HG03103 (cell line): ENCODE measurements around the gene LAGE3.
"Not testable (repeated sequence)": the region's sequence is repeated elsewhere in the genome, so short reads cannot be mapped to it uniquely, and the experiment has no call there.

Experiments used
- ATAC-seq: cut with Tn5 transposase; IDR thresholded peaks from one replicate; pipeline ENCODE4 v1.9.1; 2021; ENCODE audit warnings: low read depth; ENCODE audit not compliant: unreplicated experiment

LAGE3 gene

DNA sequence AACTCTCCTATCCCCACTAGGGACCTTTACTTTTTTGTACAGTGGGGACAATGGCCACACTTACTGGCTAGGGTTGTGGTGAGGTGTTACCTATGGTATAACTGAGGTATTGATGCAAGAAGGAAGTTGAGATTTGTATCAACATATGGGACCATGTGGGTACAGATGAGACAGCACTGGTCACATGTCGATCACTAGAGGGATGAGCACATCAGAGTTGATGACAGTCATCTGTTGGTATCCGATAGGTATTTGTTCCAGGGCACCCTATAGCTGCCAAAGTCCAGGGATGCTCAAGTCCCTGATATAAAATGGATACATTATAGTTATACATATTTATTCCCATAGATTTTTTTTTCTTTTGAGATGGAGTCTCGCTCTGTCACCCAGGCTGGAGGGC lies 23.9 kb upstream of the LAGE3 start:
- no peak for ATAC-seq

DNA sequence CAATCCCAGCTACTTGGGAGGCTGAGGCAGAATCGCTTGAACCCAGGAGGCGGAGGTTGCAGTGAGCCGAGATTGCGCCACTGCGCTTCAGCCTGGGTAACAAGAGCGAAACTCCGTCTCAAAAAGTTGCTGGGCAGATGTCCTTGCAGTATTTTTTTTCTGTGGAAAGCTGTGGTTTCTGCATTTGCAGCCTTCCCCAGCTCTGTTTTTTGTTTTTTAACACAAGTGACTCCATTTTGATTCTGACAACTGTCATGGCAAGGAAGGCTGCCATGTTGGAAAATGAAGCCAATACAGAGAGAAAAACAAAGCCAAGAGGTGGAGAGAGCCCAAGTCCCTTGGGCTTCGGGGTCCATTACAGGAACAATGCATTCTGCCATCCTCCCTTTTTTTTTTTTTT lies 23.0 kb upstream of the LAGE3 start:
- no peak for ATAC-seq

DNA sequence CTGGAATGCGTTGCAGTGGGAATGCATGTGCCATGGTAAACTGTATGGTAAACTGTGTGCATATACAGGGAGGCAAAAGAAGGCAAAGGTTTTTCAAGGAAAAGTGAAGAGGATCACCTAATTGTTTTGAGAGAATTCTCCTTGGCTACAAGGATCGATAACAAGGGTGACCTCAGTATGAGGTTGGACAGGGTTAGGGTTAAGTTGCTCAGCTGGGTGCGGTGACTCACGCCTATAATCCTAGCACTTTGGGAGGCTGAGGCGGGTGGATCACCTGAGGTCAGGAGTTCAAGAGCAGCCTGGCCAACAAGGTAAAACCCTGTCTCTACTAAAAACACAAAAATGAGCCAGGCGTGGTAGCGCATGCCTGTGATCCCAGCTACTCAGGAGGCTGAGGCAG lies 22.3 kb upstream of the LAGE3 start:
- not testable (repeated sequence) for ATAC-seq

DNA sequence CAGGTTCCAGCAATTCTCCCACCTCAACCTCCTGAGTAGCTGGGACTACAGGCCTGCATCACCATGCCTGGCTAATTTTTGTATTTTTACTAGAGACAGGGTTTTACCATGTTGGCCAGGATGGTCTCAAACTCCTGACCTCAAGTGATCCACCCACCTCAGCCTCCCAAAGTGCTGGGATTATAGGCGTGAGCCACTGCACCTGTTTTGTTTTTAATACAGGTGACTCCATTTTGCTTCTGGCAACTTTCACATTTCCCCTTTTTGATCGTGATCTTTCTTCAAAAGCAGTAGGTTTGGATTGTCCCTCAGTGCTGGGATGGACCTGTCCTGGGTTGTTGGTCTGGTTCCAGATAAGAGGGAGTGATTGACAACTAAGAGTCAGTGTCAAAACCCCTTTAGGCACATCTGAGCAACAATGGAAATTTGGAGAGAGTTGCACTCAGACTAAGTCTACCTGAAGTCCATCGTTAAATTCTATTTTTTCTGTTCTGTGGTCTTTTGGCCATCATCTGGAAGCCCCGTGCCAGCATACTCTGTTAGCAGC lies 17.6 kb upstream of the LAGE3 start:
- ATAC-seq, result not testable (repeated sequence)

DNA sequence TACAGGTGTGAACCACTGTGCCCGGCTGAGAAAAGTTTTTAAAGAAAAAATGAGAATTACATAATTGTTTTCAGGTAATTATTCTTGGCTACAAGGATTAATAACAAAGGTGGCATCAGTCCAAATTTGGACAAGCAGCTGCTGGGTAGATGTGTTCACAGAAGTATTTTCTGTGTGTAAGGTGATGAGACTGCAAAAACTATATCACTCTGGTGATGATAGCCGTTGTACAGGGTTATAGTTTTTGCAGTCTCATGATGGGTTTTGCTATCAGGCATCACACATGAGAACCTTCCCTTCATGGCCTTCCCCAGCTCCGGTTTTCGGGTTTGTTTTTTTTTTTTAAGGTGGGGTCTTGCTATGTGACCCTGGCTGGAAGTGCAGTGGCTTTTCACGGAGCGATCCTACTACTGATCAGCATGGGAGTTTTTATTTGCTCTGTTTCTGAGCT lies 16.4 kb upstream of the LAGE3 start:
- no peak for ATAC-seq

DNA sequence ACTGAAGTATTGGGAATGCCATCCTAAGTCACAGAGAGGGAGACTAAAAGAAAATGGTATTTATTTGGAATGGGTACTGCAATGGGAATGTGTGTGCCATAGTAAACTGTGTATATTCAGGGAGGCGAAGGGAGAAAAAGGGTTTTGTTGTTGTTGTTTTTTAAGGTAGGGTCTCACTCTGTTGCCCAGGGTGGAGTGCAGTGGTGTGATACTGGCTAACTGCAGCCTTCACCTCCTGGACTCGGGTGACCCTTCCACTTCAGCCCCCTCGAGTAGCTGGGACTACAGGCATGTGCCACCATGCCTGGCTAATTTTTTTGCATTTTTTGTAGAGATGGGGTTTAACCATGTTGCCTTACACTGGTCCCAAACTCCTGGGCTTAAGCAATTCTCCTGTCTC lies 15.6 kb upstream of the LAGE3 start:
- no peak for ATAC-seq

DNA sequence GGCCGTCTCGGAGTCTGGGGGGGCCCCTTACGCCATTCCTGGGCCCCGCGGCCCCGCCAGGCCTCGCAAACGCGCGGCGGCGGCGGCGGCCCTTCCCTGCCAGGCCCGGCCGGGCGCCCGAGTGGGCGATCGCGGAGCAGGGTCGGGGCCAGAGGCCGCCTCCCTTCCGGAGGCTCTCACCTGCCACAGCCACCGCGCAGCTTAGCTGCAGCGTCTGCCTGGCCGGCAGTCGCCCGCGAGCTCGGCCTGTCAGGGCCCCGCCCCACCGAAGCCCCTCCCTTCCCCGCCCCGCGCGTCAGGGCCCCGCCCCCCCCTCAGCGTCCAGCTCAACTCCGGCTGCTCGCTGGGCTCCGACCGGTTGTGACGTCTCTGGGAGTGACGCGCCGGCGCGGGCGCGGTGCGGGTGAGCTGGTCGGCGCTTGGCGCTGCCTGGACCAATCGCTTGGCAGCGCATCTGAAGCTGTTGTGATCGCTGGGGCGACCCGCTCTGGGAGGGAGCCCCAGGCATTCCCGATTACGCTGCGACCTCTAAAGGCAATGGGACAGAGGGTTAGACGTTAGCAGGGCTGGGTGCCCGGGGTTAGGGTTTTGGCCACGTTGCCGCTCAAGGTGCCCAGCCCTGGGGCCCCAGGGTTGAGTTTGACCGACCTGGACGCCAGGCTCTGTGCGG lies 11.5 kb upstream of the LAGE3 start, which contains the start of gene SLC10A3:
TSS of gene SLC10A3 (minus strand) at position 216 of the 670 bp plus-strand sequence. CDS start 1,689 bp downstream, outside the sequence.
- peak; percentile 62 for ATAC-seq

DNA sequence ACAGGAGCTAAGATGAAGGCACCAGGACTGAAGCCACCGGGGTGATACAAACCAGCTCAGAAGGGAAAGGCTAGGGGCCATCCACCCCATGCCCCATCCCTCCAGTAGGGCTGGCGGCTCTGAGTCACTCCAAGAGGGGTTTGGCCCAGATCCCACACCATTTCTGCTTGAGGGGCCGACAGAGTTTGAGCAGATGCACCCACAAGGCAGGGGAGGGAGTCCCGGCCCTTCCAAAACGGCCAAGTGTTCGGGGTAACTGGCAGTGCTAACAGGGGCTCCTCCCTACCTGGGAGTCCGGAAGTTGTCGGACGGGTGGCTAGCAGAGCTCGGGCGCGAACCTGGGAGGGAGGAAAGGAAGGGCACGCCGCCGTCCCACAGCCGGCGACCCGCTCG lies 10.9 kb upstream of the LAGE3 start:
- no peak for ATAC-seq

DNA sequence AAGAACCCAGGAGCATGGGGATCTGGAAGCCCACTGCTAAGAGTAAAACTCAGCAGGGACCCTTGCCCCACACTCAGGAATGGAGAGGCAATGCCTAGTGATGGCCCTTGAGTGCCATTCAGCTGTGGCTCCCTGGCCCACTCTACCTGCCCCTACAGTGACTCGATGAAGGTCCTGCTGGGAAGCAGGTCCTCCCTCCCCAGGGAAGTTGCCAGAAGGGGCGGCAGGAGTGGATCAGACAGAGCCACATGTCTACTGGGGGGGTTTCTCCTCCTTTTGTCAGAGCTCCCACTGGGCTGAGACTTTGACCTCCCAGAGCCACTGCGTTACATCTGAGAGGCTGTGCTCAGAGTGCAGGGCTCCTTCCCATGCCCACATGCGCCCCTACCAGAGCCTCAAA lies 10.1 kb upstream of the LAGE3 start:
- ATAC-seq, result no peak

DNA sequence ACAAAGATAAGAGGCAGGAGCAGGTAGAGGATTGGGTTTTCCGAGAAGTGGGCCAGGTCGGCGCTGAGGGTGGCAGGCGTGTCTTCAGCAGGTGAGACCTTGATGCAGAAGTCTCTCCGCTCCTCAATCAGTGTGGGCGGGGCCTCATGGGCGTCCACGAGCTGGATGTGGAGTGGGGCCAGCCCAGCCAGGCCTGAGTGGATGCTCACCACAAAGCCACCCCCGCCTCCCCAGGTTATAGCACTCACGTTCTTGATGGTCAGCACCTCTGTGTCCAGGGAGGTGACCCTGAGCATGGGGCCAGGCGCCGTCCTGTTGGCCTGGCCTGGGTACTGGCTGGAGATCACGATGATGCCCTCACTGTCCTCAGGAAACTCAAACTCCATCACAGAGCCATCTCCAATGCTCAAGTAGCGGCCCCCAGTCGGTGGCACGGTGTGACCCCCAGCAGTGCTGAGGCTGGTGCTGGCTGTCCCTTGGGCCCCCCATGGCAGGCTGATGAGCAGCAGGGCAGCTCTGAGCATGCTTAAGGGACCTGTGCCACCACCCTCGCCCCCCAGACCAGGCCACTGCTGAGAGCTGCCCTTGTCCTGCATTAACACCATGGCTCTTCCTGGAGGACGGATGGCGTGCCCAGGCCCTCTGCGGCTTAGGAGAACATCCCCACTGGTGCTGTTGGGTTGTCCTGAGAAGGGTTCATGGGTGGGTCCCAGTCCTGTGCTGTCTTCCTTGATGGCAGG lies 9.4 kb upstream of the LAGE3 start:
- no peak for ATAC-seq

DNA sequence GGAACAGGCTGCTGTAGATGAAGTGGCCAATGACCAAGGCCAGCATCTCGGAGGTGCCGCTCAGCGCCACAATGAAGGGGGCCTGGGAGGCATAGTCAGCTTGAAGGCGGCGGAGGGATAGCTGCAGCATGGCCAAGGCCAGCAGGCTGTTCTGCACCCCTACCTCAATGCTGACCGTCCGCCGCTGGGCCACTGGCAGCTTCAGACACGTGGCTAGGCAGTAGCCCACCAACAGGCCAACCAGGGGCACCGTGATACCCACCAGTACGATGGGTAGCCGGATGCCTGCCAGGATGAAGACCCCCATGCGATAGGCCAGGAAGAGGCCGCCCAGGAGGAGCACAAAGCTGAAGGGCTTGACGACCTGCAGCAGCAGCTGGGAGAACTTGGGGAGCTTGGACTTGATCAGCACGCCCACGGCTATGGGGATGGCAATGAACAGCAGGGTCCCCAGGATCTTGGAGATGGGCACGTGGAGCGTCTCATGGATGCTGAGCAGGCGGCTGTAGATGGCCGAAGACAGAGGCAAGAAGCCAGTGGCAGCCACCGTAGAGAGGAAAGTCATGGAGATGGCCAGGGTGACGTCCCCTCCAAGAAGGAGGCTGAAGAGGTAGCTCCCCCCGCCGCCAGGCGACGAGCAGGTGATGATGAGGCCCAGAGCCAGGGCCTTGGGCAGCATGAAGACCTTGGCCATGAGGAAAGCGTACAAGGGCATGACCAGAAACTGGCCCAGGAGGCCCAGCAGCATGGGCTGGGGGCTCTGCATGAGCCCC lies 8.6 kb upstream of the LAGE3 start:
- no peak for ATAC-seq

DNA sequence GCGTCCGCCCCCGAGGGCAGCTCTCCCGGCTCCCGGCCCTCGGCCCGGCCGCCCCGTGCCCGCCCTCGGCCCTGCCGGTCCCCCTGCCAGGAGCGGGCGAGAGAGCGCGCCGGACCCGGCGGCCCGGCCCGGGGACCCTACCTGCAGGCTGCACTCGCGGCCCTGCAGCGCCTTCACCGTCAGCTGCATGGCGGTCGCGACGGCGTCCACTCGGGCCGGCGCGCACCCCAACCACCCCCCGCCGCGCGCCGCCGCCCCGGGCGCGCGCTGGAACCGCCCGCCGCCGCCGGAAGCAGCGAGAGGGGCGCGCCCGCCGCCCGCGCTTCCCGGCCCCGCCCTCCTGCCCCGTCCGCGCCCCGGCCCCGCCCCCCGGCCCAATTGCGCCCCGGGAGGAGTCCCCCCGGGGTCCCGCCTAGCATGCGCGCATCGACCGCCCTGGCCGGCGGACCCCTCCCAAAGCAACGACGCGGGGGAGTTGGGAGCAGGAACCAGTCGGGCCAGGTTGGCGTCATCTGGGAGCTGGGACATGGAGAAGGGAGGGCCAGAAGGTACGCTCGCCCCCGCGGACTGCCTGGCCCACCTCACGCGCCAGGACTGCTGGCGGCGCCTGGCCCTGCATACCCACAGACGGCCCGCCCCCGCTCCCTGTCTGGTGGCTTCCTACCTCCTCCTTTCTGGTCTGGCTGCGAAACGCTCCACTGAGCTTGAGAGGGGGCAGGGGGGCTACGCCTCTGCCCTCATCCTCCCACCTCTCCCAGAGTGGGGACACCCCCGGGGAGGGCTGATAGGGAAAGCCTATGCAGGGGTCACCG lies 7.5 kb upstream of the LAGE3 start, which contains the start of gene UBL4A:
TSS of gene UBL4A (minus strand) at position 220 of the 812 bp plus-strand sequence. CDS start at position 189, 31 bp downstream.
- ATAC-seq, result no peak

DNA sequence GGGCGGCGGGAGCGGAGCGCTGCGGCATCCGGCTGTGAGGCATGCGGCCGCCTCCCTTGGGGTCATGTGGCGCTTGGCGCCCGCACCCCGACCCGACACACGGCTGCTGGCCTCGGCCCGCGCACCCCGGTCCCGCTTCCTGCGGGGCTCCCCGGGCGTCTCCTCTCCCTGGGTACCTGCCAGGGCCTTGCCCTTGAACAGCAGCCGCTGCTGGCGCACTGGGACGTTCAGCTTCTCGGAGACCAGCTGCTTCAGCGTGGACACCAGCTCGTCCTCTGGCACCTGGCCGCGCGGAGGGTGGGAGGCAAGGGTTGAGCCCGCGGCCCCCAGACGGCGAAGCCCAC lies 6.9 kb upstream of the LAGE3 start:
- ATAC-seq, result no peak

DNA sequence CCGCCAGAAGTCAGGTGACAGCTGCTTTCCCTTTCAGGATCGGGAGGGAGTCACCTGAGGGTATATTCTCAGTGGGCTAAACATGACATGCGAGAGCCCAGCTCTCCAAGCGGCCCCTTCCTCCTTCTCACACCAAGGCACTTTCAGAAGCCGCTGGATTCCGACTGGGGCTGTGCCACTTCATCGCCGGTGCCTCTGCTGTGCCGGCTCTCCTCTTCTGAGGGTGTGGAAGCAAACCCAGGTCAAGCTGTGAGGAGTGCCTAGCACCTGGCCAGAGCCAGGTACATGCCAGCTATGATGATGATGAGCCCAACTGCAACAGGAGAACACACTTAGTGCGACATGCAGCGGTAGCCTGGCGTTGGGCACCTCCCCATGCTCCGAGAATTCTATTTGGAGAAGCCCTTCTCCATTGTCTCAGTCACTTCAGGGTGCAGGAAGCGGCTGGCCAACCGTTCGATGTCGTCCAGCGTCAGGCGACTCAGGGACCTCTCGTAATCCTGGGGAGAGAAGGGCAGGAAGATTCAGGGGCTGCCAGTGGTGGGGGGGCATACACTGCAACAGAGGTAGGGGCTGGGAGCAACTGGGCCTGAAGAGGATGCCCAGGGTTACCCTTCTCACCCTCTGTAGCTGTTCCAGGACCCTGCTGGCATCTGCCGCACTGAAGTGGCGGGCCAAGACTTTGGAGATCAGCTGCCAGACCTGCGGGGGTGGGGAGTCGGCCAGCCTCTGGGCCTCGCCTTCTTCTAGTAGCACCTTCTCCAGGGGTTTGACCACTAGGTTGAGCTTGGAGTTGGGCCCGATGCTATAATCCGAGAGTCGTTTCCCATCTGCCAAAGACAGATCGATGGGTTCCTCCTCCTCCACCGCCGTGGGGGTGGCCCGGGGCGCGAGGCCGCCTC lies 6.3 kb upstream of the LAGE3 start:
- ATAC-seq, result no peak

DNA sequence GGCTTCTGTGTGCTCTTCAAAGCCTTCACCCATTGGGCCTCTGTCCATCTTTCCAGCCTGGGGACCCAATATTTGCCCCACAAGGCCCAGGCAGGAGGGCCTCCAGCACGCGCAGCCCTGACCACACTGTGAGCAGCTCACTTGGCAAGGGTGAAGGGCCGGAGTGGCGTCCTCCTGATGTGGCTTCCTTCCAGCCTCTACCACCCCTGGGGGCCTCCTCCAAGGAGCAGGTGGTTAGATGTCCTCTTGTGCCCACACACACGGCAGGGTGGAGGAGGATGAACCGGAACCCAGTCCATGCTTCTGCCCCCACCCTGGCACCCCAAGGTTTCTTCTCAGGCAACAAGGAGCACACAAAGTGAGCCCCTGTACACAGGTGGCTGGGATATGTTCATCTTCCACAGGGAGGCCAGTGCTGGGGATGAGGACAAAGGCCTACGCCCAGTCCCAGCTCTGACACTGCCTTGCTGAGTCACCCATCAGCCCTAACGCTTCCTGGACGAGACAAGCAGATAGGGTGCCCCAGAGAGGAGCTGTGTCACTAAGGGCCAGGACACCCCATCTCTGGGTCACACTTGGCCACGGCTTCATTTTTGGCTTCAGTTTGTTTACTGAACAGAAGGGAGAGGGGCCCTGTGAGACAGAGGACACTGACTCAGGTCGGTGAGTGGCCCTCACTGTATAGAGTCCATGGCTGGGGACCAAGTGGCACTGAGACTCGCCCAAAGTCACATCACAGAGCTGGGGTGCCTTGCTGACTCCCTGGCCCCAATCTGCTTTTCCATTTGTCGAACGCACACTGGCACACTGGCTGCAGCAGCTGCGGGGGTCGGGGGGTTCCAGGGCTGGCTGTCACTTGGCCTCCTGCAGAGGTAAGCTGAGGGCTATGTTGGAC lies 5.4 kb upstream of the LAGE3 start:
- no peak for ATAC-seq

DNA sequence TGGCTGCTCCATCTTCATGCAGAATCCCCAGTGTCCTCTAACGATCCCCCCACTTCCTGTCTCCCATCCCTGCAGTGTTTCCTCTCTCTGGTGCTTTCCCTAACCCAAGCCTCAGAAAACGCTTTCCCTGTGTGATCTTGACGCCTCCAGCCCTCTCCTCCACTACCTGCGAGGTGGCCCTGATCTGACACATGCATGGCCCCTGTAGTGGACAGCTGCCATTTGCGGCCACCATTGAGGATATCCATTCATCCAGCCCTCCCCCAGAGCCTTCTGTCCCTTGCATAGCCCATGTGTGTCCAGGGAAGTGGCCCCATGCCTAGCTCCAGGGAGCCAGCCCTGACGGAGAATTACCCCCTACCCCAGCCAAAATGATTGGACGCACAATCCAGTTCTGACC lies 4.2 kb upstream of the LAGE3 start:
- no peak for ATAC-seq

DNA sequence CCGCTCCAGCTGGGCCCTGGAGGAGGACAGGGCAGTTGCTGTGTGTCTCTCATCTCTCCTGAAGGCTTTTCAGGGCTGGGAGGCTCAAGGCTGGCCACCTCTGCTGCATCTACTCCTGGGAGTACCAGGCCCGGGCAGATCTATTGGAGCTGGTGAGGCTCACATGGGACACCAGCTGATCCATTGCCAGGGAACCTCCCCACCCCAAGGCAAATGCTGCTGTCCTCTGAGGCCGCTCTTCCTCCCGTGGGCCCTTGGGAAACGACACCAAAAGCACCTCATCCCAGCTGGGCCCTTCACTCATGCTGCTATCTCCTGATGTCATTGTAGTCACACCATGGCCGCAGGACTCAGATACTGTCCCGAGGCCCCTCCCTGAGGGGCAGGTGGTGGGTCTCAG lies 3.7 kb upstream of the LAGE3 start:
- no peak for ATAC-seq

DNA sequence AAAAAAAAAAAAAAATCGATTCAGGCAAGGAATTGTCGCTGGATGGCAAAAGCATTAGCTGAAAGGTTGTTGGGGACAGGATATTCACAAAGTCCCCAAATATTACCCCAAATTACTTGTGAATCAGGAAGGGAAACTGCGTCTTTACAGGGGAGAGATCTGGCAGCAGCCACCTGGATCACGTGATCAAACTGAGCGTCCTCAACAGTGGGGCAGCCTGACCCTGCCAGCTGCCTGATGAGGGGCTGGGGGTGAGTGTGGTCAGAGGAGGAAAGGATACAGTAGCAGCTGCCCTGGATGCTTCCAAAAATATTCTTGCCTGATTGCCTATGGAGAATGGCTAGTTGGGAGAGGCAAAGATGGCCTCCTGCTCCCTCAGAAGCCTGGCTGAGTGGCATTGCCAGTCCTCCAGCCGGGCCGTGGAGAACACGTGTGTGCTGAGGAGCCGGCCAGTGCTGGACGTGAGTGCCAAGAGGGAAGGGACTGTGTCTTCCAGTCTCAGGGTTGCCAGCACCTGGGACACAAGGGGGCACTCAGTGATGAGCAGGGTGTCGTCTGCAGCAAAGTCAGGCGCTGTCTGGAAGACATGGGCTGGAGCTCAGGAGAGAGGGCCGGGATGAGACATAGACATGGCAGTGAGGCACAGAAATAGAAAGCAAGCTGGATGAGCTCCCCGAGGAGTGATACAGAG lies 3.0 kb upstream of the LAGE3 start:
- ATAC-seq, result no peak
